GM19238 (cell line): ENCODE results near the gene GALNT17.

Source experiments
- DNase-seq: peaks from one replicate; pipeline ENCODE4 v3.0.0; 2011; ENCODE audit warnings: low spot score; ENCODE audit not compliant: insufficient read length

GALNT17 gene

GRCh38 chr7:71281261-71281660, 149.3 kb downstream of the GALNT17 start:
- DNase-seq = no peak

- no peak for DNase-seq
These were observed 151.9 kb downstream of the GALNT17 start for GRCh38 chr7:71283802-71284201.

GRCh38 chr7:71285571-71286145, 153.7 kb downstream of the GALNT17 start:
- DNase-seq = no peak

- DNase-seq = no peak
These were observed 154.4 kb downstream of the GALNT17 start for GRCh38 chr7:71286336-71286735.

- DNase-seq = no peak
These were observed 155.0 kb downstream of the GALNT17 start for GRCh38 chr7:71286924-71287323.

- DNase-seq = no peak
These were observed 158.5 kb downstream of the GALNT17 start for GRCh38 chr7:71290452-71290851.

GRCh38 chr7:71298378-71298777, 166.4 kb downstream of the GALNT17 start:
- DNase-seq = no peak

GRCh38 chr7:71300086-71300485, 168.1 kb downstream of the GALNT17 start:
- no peak for DNase-seq

GRCh38 chr7:71300603-71301002, 168.7 kb downstream of the GALNT17 start:
- no peak for DNase-seq

- DNase-seq = no peak
These were observed 169.2 kb downstream of the GALNT17 start for GRCh38 chr7:71301167-71301566.

- no peak for DNase-seq
These were observed 171.6 kb downstream of the GALNT17 start for GRCh38 chr7:71303566-71303965.

GRCh38 chr7:71308096-71308495, 176.2 kb downstream of the GALNT17 start:
- no peak for DNase-seq

GRCh38 chr7:71311576-71311975, 179.6 kb downstream of the GALNT17 start:
- no peak for DNase-seq

- no peak for DNase-seq
These were observed 181.0 kb downstream of the GALNT17 start for GRCh38 chr7:71312755-71313490.

GRCh38 chr7:71313553-71313952, 181.6 kb downstream of the GALNT17 start:
- no peak for DNase-seq

- DNase-seq = no peak
These were observed 189.0 kb downstream of the GALNT17 start for GRCh38 chr7:71320916-71321315.

- no peak for DNase-seq
These were observed 190.3 kb downstream of the GALNT17 start for GRCh38 chr7:71322201-71322600.

- DNase-seq = no peak
These were observed 191.8 kb downstream of the GALNT17 start for GRCh38 chr7:71323726-71324125.

- no peak for DNase-seq
These were observed 193.2 kb downstream of the GALNT17 start for GRCh38 chr7:71325151-71325550.

GRCh38 chr7:71326595-71326994, 194.7 kb downstream of the GALNT17 start:
- no peak for DNase-seq

GRCh38 chr7:71327946-71328345, 196.0 kb downstream of the GALNT17 start:
- no peak for DNase-seq

GRCh38 chr7:71329030-71329660, 197.2 kb downstream of the GALNT17 start:
- no peak for DNase-seq

- no peak for DNase-seq
These were observed 200.3 kb downstream of the GALNT17 start for GRCh38 chr7:71332207-71332606.
